GM18498 (cell line): ENCODE measurements around the gene DNASE2.
"Not testable (repeated sequence)": the region's sequence is repeated elsewhere in the genome, so short reads cannot be mapped to it uniquely, and the experiment has no call there.

Experiments used
- ATAC-seq: cut with Tn5 transposase; IDR thresholded peaks from one replicate; pipeline ENCODE4 v1.9.1; 2021; ENCODE audit warnings: mild to moderate bottlenecking, moderate library complexity; ENCODE audit not compliant: unreplicated experiment

The DNASE2 gene

GRCh38 chr19:12881172-12881808, at the start of gene DNASE2:
TSS of gene DNASE2 (minus strand) at chr19:12881449. CDS start at chr19:12881375, 74 bp downstream.
- ATAC-seq: peak; percentile 80

- ATAC-seq: no peak
These were observed 48.9 kb upstream of the DNASE2 start for GRCh38 chr19:12930002-12930645.

GRCh38 chr19:12924621-12925310, 43.5 kb upstream of the DNASE2 start:
- no peak for ATAC-seq

- ATAC-seq: no peak
These were observed 41.7 kb upstream of the DNASE2 start for GRCh38 chr19:12922959-12923358.

- ATAC-seq: no peak
These were observed 39.8 kb upstream of the DNASE2 start for GRCh38 chr19:12921047-12921446.

GRCh38 chr19:12918253-12918652, 37.0 kb upstream of the DNASE2 start:
- ATAC-seq: no peak

- not testable (repeated sequence) for ATAC-seq
These were observed 34.6 kb upstream of the DNASE2 start for GRCh38 chr19:12915860-12916259.

- no peak for ATAC-seq
These were observed 32.8 kb upstream of the DNASE2 start for GRCh38 chr19:12913851-12914690.

- no peak for ATAC-seq
These were observed 31.8 kb upstream of the DNASE2 start for GRCh38 chr19:12913011-12913561.

GRCh38 chr19:12912571-12912970, 31.3 kb upstream of the DNASE2 start:
- ATAC-seq: no peak

GRCh38 chr19:12907166-12907565, 25.9 kb upstream of the DNASE2 start:
- ATAC-seq: no peak

- ATAC-seq: peak; percentile 86
These were observed 18.8 kb upstream of the DNASE2 start for GRCh38 chr19:12899891-12900518.

GRCh38 chr19:12896460-12896859, 15.2 kb upstream of the DNASE2 start:
- ATAC-seq: no peak

GRCh38 chr19:12893582-12893981, 12.3 kb upstream of the DNASE2 start:
- no peak for ATAC-seq

- ATAC-seq: no peak
These were observed 10.3 kb upstream of the DNASE2 start for GRCh38 chr19:12891553-12892021.

GRCh38 chr19:12890787-12891552, 9.7 kb upstream of the DNASE2 start, which contains the start of gene GCDH:
TSS of gene GCDH (plus strand) at chr19:12891160. CDS start at chr19:12891305, 145 bp downstream.
- peak; percentile 94 for ATAC-seq

- not testable (repeated sequence) for ATAC-seq
These were observed 9.1 kb upstream of the DNASE2 start for GRCh38 chr19:12890299-12890786.

GRCh38 chr19:12888006-12888603, 6.9 kb upstream of the DNASE2 start:
- no peak for ATAC-seq
